Measurements from ENCODE around the gene ZBED4. TPM values are rescaled to one million over a fixed set of nuclear protein-coding genes. Genes with fewer than 3 reads are reported as not detected.

The ZBED4 gene
- total RNA-seq, 1 experiment from 2014 or later = 18.9 TPM

DNA sequence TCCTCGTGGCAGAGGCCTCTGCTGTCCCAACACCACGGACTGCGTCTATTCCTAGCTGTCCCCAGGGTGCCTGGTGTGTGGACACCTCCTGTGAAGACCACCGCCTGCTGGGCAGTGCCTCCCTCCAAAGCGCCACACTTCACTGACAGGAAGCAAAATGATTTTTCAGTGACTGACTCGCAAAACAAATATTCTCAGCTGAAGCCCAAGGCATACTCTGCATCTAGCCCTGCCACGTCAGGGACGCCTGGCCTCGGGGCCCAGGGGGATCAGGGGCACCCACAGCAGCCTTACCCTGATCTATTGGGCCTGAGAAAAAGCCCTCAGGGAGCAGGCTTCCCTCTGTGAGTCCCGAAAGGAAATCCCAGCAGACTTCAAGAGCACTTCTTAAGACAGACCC, 28.2 kb upstream of the ZBED4 start:
- in situ Hi-C loops (cut with HindIII; ENCODE audit: low pct_unique_long_range_greater_than_20kb, low sequenced_read_pairs) = no loop called here
- no peak for DNase-seq (ENCODE audit: low read depth, low spot score)

DNA sequence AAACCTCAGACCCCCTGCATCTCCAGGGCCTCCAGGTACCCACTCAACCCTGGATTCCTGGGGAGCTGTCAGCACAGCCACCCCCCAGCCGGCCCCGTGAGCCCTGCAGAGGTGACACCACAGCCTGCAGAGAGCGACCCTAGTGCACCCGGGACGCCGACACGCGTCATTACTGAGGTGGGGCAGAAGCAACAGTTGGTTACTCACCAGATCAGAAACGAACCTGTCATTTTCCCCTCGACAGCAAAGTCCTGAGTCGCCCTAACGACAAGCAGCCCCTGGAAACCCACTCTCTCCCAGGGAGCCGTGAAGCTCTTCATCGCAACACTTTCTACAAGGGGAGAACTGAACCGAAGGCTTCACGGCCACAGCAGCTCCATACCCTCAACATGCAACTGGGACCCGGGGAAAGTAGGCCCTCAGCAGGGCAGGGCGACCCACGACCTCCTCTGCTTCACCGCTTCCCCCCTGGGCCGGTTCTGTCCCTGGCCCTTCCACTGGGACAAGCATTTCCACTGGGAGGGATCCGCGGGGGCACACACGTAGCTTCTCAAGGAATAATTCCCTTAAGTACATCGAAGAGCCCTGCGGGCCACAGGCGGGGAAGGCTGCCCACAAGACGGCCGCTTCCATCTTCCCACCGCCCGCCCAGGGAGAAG, 27.6 kb upstream of the ZBED4 start:
- DNase-seq (ENCODE audit: low read depth, low spot score) = no peak
- in situ Hi-C loops (cut with HindIII; ENCODE audit: low pct_unique_long_range_greater_than_20kb, low sequenced_read_pairs) = no loop called here

- in situ Hi-C loops (cut with HindIII; ENCODE audit: low pct_unique_long_range_greater_than_20kb, low sequenced_read_pairs) = no loop called here
- DNase-seq (ENCODE audit: low read depth, low spot score) = no peak
Observed at GRCh38 chr22:49826603-49827270, 26.9 kb upstream of the ZBED4 start.

DNA sequence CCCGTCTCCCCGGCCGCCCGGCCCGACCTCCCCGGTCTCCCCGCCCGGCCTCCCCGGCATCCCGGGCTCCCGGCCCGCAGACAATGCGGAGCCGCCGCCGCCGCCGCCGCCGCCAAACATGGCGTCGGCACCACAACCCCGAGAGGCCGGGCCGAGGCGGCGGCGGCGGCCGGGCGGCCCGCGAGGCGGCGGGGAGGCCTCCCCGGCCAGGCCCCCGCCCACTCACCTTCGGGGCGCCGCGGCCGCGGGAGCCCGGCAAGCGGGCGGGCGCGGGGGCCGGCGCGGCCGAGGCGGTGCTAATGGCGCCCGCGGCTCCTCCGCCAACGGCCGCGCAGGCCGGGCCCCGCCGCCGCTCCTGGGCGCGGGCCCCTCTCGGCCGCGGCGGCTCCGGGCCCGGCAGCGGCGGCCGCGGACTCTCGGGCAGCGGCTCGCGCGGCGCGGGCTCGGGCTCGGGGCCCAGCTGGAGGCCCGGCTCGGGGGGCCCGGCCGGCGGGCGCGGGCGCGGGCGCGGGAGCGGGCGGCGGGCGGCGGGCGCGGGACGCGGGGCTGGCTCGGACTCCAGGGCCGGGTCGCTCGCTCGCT, 26.3 kb upstream of the ZBED4 start:
- in situ Hi-C loops (cut with HindIII; ENCODE audit: low pct_unique_long_range_greater_than_20kb, low sequenced_read_pairs) = no loop called here

GRCh38 chr22:49827853-49828598, 25.6 kb upstream of the ZBED4 start, which contains the start of gene BRD1:
Gene BRD1 (minus strand): TSS chr22:49827873. CDS start chr22:49824317, 3,556 bp downstream.
- peak; percentile 65 for DNase-seq (ENCODE audit: low read depth, low spot score)
- in situ Hi-C loops (cut with HindIII; ENCODE audit: low pct_unique_long_range_greater_than_20kb, low sequenced_read_pairs) = no loop called here

More for the DNA sequence above, 26.3 kb upstream of the ZBED4 start:
- DNase-seq (ENCODE audit: low read depth, low spot score) = no peak

DNA sequence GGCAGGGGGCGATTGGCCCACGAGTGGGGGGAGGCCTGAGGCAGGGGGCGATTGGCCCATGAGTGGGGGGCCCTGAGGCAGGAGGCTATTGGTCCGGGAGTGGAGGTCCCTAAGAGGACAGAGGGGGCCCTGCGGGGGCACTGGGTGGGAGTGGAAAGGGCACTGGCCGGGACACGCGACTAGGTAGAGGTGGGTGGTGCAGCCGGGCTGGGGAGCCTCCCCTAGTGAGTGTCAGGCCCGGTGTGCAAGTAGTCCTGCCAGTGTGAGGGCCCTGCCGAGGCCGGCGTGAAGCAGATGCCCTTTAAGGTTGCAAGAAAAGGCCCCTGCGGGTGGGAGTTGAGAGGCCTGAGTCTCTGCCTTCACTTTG, 25.1 kb upstream of the ZBED4 start:
- in situ Hi-C loops (cut with HindIII; ENCODE audit: low pct_unique_long_range_greater_than_20kb, low sequenced_read_pairs) = no loop called here
- DNase-seq (ENCODE audit: low read depth, low spot score) = no peak

- in situ Hi-C loops (cut with HindIII; ENCODE audit: low pct_unique_long_range_greater_than_20kb, low sequenced_read_pairs) = no loop called here
- DNase-seq (ENCODE audit: low read depth, low spot score) = no peak
Observed at GRCh38 chr22:49829044-49829853, 24.4 kb upstream of the ZBED4 start.

GRCh38 chr22:49833340-49834007, 20.2 kb upstream of the ZBED4 start:
- in situ Hi-C loops (cut with HindIII; ENCODE audit: low pct_unique_long_range_greater_than_20kb, low sequenced_read_pairs) = no loop called here
- DNase-seq (ENCODE audit: low read depth, low spot score) = no peak

DNA sequence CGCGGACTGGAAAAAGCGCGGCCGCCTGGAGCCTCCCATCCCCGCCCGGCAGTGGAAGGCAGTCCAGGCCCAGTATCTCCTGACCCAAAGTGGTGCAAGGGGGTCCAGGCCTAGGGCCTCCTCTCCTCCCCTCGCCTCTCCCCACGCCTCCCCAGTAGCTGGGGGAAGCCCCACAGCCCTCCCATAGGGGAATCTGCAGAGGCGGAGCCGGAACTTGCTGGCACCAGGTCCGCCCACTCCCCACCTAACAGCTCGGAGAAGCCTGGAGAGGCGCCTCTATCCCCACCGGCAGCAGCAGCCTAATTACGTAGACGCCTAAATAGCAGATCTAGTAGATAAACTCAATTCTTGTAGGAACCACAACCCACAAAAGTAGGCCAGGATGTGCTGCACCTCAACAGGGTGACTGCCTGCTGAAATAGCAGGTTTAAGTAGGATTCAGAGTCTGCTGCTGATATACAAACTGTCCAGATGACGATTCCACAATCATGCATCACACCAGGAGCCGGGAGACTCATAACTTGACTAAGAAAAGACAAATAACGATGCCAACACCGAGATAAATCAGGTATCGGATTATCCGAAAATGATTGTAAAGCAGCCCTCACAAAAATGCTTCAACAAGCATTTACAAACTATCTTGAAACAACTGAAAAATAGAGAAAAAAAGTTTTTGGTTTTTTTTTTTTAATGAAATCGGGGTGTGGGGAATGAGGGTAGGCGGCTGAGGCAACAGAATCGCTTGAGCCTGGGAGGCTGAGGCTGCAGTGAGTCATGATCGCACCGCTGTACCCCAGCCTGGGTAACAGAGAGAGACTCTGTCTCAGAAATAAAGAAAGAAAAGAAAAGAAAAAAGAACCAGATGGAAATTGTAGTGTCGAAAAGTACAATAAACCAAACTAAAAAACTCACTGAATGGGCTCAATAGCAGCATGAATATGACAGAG, 14.6 kb upstream of the ZBED4 start:
- in situ Hi-C loops (cut with HindIII; ENCODE audit: low pct_unique_long_range_greater_than_20kb, low sequenced_read_pairs) = no loop called here
- no peak for DNase-seq (ENCODE audit: low read depth, low spot score)

GRCh38 chr22:49845241-49845640, 8.4 kb upstream of the ZBED4 start:
- DNase-seq (ENCODE audit: low read depth, low spot score) = no peak

DNA sequence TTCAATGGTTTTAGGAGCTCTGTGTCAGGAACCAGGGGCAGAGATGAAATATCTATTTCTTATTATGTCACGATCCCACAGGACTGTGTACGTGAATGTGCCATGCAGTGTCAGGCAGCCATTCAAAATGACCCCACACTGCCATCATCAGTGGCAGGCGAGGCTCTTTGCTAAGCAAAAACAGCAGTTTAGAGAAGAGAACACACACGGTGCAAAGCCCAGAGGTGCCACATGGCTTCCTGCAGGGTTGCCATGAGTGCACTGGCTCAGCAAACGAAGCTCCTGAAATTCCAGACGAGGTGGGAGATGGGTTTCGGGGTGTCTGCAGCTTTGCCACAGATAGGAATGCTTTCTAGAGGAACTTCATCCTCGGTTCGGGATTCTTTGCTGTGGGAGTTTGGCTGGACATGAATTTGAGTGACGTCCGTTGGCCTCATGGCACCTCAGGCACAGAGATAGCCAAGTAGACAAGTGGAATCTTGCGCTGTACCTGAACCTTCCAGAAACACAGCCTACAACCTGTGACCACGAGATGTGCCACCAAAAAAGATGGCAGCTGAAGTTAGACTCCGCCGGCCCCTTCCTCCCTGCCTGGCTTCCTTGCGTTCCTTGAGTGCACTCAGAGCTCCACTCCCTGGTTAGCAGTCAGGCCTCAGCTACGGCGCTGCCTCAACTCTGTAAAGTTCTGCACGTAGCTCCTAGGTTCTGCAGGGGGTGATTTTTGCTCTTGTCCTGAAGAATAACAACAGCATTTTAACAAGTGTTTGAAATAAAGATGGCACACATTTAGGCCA, 7.8 kb upstream of the ZBED4 start:
- no peak for DNase-seq (ENCODE audit: low read depth, low spot score)
- in situ Hi-C loops (cut with HindIII; ENCODE audit: low pct_unique_long_range_greater_than_20kb, low sequenced_read_pairs) = no loop called here

More at GRCh38 chr22:49845241-49845640, 8.4 kb upstream of the ZBED4 start:
- in situ Hi-C loops (cut with HindIII; ENCODE audit: low pct_unique_long_range_greater_than_20kb, low sequenced_read_pairs) = no loop called here

DNA sequence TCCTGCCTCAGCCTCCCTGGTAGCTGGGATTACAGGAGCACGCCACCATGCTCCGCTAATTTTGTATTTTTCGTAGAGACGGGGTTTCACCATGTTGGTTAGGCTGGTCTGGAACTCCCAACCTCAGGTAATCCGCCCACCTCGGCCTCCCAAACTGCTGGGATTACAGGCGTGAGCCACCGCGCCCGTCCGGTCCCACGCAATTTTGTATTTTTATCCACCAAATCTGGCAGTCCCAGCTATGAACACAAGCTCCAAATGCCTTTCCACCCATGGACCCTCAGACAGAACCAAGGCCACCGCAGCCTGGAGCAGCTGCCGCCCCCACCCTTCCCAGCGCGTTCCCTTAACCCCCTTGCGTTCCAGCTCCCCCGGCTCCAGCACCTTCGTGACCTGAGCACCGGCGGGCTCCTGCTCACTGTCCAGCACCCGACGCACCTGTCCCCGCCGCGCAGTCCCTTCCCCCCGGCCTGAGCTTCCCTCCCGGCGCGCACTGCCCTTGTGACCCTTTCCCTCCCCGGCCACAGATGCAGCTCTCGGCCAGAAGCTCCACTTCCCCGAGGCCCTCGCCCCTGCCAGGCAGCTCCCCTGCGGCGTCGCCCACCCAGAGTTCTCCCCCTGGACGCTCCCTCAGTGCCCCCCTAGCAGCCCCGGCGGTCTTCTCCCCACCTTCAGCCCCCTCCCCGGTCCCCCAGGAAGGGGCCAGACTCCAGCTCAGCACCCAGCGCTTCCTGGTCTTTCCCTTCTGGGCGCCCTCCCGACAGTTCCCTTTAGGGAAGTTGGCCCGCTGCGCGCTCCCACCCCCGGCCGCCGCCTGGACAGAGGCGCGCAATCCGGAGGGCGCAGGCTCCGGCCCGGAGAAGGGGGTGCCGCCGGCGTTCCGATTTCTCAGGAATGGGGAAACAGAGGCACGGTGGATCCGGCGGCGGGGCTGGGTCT, 5.6 kb upstream of the ZBED4 start:
- DNase-seq (ENCODE audit: low read depth, low spot score) = no peak
- in situ Hi-C loops (cut with HindIII; ENCODE audit: low pct_unique_long_range_greater_than_20kb, low sequenced_read_pairs) = no loop called here

- in situ Hi-C loops (cut with HindIII; ENCODE audit: low pct_unique_long_range_greater_than_20kb, low sequenced_read_pairs) = no loop called here
- no peak for DNase-seq (ENCODE audit: low read depth, low spot score)
Observed at GRCh38 chr22:49848690-49849160, 4.9 kb upstream of the ZBED4 start.

All from SK-MEL-5 (cell line).